Activated T-helper 17 cell treated with anti-CD3 and anti-CD28 coated beads, Interleukin-2, amount 50 U/mL, for 72 hours (primary cell): ENCODE data around the gene OMA1. TPM values are rescaled to one million over a fixed set of nuclear protein-coding genes. Genes with fewer than 3 reads are reported as not detected.
"Not testable (repeated sequence)": the region's sequence is repeated elsewhere in the genome, so short reads cannot be mapped to it uniquely, and the experiment has no call there.

Experiments used
- ATAC-seq: fragments of 150-1000 bp; cut with Tn5 transposase; replicated peaks from 2 replicates; pipeline ENCODE4 v1.10.0; 2021; ENCODE audit warnings: mild to moderate bottlenecking, moderate library complexity
- H3K27ac Mint-ChIP-seq: one replicate; pipeline ENCODE4 v1.8.0; 2022; ENCODE audit warnings: mixed read lengths
- H3K27me3 Mint-ChIP-seq: one replicate; pipeline ENCODE4 v1.8.0; 2022; ENCODE audit warnings: mixed read lengths
- H3K36me3 Mint-ChIP-seq: one replicate; pipeline ENCODE4 v1.8.0; 2022; ENCODE audit warnings: low read depth, mild to moderate bottlenecking, mixed read lengths
- H3K4me1 Mint-ChIP-seq: one replicate; pipeline ENCODE4 v1.8.0; 2022; ENCODE audit warnings: mixed read lengths
- H3K4me3 Mint-ChIP-seq: one replicate; pipeline ENCODE4 v1.8.0; 2022; ENCODE audit warnings: mild to moderate bottlenecking, mixed read lengths
- H3K9me3 Mint-ChIP-seq: one replicate; pipeline ENCODE4 v1.8.0; 2022; ENCODE audit warnings: mixed read lengths
- total RNA-seq, 2 donors: library from RNA; stranded (reverse); gene quantifications; one replicate each; pipeline ENCODE4 v1.2.3, GENCODE V29; 2022

OMA1 gene
- total RNA-seq, 2 donors from 2014 or later = 4.8 to 11.1 TPM

DNA sequence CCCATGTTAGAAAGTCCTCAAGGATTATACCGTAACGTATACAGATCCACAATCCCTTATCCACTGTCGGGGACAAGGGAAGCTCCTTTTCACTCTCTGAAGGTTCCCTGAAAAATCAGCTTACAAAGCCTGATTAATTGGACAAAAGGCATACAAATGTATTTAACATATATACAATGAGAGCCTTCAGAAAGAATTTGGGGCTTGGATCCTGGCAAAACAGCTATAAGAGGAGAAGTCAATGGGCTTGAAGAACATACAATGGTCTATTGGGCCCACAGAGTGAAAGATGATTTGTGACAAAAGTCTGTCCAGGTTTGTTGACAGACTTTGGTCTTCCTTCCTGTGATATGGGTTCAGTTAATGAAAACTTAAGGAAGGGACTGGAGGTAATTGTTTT is 19.8 kb upstream of the OMA1 start:
- no peaks in the 10 kb centered on the region for H3K4me1 Mint-ChIP-seq
- H3K36me3 Mint-ChIP-seq = no peaks in the 10 kb centered on the region
- H3K4me3 Mint-ChIP-seq = no peak overlapping the region
- ATAC-seq = no peak
- H3K27me3 Mint-ChIP-seq = peaks cover 49% of the 10 kb centered on the region
- H3K27ac Mint-ChIP-seq = no peak overlapping the region
- H3K9me3 Mint-ChIP-seq = no peaks in the 10 kb centered on the region

GRCh38 chr1:58563715-58564114 is 17.2 kb upstream of the OMA1 start:
- H3K4me1 Mint-ChIP-seq, H3K36me3 Mint-ChIP-seq, H3K4me3 Mint-ChIP-seq, H3K27ac Mint-ChIP-seq, H3K9me3 Mint-ChIP-seq, ATAC-seq: not testable (repeated sequence)
- H3K27me3 Mint-ChIP-seq = peaks cover 41% of the 10 kb centered on the region

DNA sequence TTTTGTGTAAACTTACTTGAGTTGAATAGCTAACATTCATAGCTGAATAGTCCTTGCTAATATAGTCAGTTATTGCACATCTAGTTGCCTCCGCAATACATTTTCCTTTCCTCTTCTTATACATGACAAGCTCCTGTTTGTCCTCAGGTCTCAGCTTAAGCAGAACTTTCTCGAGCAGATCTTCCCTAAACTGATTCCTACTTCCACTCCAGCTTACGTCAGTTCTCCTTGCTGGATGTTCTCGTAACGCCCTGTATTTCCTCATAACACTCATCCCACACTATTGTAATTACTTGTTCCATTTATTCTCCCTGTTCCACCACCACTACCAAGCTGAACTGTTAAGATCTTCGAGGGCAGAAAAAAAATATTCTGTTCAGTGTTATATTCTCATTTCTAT is 15.1 kb upstream of the OMA1 start:
- peaks cover 52% of the 10 kb centered on the region for H3K27me3 Mint-ChIP-seq
- no peak overlapping the region for H3K4me3 Mint-ChIP-seq
- H3K4me1 Mint-ChIP-seq = no peaks in the 10 kb centered on the region
- no peak overlapping the region for H3K27ac Mint-ChIP-seq
- no peaks in the 10 kb centered on the region for H3K36me3 Mint-ChIP-seq
- no peaks in the 10 kb centered on the region for H3K9me3 Mint-ChIP-seq
- no peak for ATAC-seq

DNA sequence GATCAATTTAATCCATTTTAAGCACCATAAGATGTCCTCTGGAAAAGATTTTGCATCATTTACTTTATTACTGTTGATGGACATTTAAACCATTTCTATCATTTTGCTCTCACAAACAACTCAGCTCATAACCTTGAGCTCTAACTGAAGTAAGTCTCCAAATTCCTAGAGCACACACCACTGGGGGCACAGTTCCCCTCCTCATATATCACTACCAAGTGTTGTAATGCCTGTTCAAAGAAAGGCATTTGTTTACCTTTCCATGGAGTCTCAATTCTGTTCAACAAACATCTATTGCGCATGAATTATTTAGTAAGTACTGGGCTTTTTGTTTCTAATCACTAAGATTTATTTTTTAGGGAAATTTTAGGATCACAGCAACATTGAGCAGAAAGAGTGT is 8.9 kb upstream of the OMA1 start:
- no peak overlapping the region for H3K4me3 Mint-ChIP-seq
- no peaks in the 10 kb centered on the region for H3K36me3 Mint-ChIP-seq
- peaks cover 41% of the 10 kb centered on the region for H3K27me3 Mint-ChIP-seq
- H3K4me1 Mint-ChIP-seq = no peaks in the 10 kb centered on the region
- no peak for ATAC-seq
- H3K9me3 Mint-ChIP-seq = no peaks in the 10 kb centered on the region
- no peak overlapping the region for H3K27ac Mint-ChIP-seq

- no peak for ATAC-seq
- no peaks in the 10 kb centered on the region for H3K9me3 Mint-ChIP-seq
- no peak overlapping the region for H3K27ac Mint-ChIP-seq
- H3K4me1 Mint-ChIP-seq = no peaks in the 10 kb centered on the region
- peaks cover 26% of the 10 kb centered on the region for H3K27me3 Mint-ChIP-seq
- no peak overlapping the region for H3K4me3 Mint-ChIP-seq
- no peaks in the 10 kb centered on the region for H3K36me3 Mint-ChIP-seq
These were observed 4.9 kb upstream of the OMA1 start for GRCh38 chr1:58551186-58552140.

- peaks cover 16% of the 10 kb centered on the region for H3K27me3 Mint-ChIP-seq
- ATAC-seq, H3K36me3 Mint-ChIP-seq, H3K4me3 Mint-ChIP-seq, H3K9me3 Mint-ChIP-seq, H3K4me1 Mint-ChIP-seq: not testable (repeated sequence)
- peak overlapping the region; percentile 8 for H3K27ac Mint-ChIP-seq
These were observed 2.8 kb upstream of the OMA1 start for GRCh38 chr1:58549291-58549690.

GRCh38 chr1:58548371-58548770 is 1.8 kb upstream of the OMA1 start:
- no peak for ATAC-seq
- Mint-ChIP-seq H3K4me3 (no peak overlapping the region), H3K4me1 (peaks cover 6% of the 10 kb centered on the region), H3K27ac (peak overlapping the region; percentile 8), H3K9me3 (no peaks in the 10 kb centered on the region), H3K27me3 (peaks cover 14% of the 10 kb centered on the region), H3K36me3 (no peaks in the 10 kb centered on the region)

DNA sequence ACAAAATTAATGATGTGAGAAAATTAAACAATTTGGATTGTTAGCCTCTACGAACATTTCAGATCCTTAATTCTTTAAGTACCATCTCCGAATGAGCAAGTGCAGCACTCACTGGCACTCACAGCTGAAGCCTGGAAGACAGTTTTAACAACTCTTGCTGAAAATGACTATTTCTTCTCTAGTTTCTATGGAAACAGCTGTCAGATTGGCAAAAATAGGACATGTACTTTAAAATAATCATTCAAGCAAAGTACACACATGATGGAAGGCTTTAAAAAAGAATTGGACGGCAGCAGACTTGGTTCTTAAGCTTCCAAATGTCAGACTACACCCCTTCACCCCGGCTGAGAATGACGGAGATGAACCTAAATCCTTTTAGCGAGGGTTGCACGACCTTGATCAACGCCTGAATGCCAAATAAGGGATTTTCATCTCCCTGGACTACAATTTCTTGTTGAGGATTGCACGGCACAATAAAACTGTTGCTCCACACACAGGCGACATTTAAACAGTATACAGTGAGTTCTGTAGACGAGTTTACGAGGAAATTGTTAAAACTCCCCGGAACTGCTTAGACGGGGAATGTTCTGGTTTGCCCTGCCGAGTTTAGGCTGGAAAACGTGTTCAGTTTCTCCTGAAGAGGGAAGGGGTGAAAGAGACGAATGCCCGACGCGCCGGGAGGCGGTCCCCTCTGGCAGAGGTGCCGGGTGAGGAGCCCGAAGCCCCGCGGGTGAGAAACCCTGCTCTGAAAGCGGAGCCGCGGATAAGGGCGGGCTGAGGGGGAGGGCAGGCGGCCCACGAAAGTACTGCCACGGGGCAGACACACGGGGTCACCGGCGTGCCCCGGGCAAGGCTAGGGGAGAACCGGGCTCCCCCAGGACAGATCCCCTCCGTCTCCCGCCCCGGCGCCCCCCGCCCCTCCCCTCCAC is 671 bp downstream of the OMA1 start:
- Mint-ChIP-seq H3K27ac (peak overlapping the region; percentile 93), H3K36me3 (no peaks in the 10 kb centered on the region), H3K9me3 (no peaks in the 10 kb centered on the region), H3K4me1 (peaks cover 6% of the 10 kb centered on the region), H3K27me3 (peaks cover 8% of the 10 kb centered on the region), H3K4me3 (peak overlapping the region; percentile 87)
- peak; percentile 67 for ATAC-seq

GRCh38 chr1:58543260-58543659 is 3.3 kb downstream of the OMA1 start:
- Mint-ChIP-seq H3K4me1 (peaks cover 6% of the 10 kb centered on the region), H3K9me3 (no peaks in the 10 kb centered on the region), H3K36me3 (no peaks in the 10 kb centered on the region), H3K4me3 (no peak overlapping the region), H3K27ac (no peak overlapping the region), H3K27me3 (no peaks in the 10 kb centered on the region)
- ATAC-seq = no peak

GRCh38 chr1:58539553-58539952 is 7.0 kb downstream of the OMA1 start:
- no peaks in the 10 kb centered on the region for H3K4me1 Mint-ChIP-seq
- no peaks in the 10 kb centered on the region for H3K36me3 Mint-ChIP-seq
- H3K27ac Mint-ChIP-seq = peak overlapping the region; percentile 43
- H3K9me3 Mint-ChIP-seq = no peaks in the 10 kb centered on the region
- no peaks in the 10 kb centered on the region for H3K27me3 Mint-ChIP-seq
- no peak overlapping the region for H3K4me3 Mint-ChIP-seq
- no peak for ATAC-seq

DNA sequence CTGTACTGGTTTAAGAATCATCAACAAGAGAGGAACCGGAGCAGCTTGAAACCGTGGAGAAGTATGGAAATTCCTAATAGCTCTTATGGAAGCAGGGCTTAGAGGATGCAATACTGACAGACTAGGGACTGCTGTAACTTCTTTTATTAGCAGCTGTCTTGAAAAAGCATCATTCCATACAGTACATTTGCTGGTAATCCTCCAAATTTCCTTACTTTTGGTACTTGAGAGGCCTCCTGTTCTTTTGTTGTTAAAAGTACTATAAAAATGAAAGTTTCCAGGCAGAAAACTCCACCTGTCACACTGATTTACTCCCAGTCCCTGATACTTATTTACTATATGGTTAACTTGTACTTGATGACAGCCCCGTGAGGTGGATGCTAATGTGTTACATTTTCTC is 7.7 kb downstream of the OMA1 start:
- ATAC-seq = no peak
- no peak overlapping the region for H3K27ac Mint-ChIP-seq
- no peaks in the 10 kb centered on the region for H3K36me3 Mint-ChIP-seq
- no peaks in the 10 kb centered on the region for H3K27me3 Mint-ChIP-seq
- H3K4me1 Mint-ChIP-seq = no peaks in the 10 kb centered on the region
- no peaks in the 10 kb centered on the region for H3K9me3 Mint-ChIP-seq
- H3K4me3 Mint-ChIP-seq = no peak overlapping the region

- not testable (repeated sequence) for H3K4me1 Mint-ChIP-seq, H3K27ac Mint-ChIP-seq, H3K9me3 Mint-ChIP-seq, H3K27me3 Mint-ChIP-seq, H3K4me3 Mint-ChIP-seq, H3K36me3 Mint-ChIP-seq, ATAC-seq
These were observed 14.7 kb downstream of the OMA1 start for GRCh38 chr1:58531842-58532241.

DNA sequence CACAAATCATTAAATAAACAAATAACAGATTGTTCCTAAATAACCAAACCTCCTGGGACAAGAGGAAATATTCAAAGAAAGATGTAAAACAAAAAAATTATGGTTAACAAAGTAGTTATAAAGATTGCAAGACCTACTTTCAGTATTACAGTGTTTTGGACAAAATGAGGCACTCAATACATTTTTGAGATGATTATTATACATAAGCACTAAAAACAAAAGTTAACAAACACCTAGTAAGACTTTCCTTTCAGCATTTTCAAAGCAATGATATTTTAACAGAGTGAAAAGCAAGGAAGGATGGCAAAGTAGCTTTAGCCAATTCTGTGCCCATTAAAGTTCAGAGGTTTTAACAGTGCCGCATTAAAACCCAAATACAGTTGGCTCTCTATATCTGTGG is 17.2 kb downstream of the OMA1 start:
- Mint-ChIP-seq H3K4me1 (peaks cover 4% of the 10 kb centered on the region), H3K36me3 (peaks cover 10% of the 10 kb centered on the region), H3K9me3 (no peaks in the 10 kb centered on the region), H3K27ac (peak overlapping the region; percentile 52), H3K4me3 (no peak overlapping the region), H3K27me3 (no peaks in the 10 kb centered on the region)
- peak; percentile 31 for ATAC-seq

GRCh38 chr1:58528518-58528917 is 18.0 kb downstream of the OMA1 start:
- Mint-ChIP-seq H3K9me3 (no peaks in the 10 kb centered on the region), H3K4me3 (no peak overlapping the region), H3K27ac (no peak overlapping the region), H3K27me3 (no peaks in the 10 kb centered on the region), H3K4me1 (peaks cover 4% of the 10 kb centered on the region), H3K36me3 (peaks cover 10% of the 10 kb centered on the region)
- ATAC-seq = no peak
